ENCODE results near the gene CYP2C9. TPM values are rescaled to one million over a fixed set of nuclear protein-coding genes. Genes with fewer than 3 reads are reported as not detected.
"Not testable (repeated sequence)": the region's sequence is repeated elsewhere in the genome, so short reads cannot be mapped to it uniquely, and the experiment has no call there.

Gene CYP2C9
- total RNA-seq = not detected in 2 replicates

- DNase-seq (ENCODE audit: low read depth in 2 of 2) = no peak
Observed at GRCh38 chr10:94938383-94938782, at the start of gene CYP2C9. CYP2C9 (plus strand) TSS chr10:94938658; CDS start chr10:94938683, 25 bp downstream.

GRCh38 chr10:94889123-94889522, 49.3 kb upstream of the CYP2C9 start:
- no peak for DNase-seq (ENCODE audit: low read depth in 2 of 2)

GRCh38 chr10:94890264-94891022, 48.0 kb upstream of the CYP2C9 start:
- no peak for DNase-seq (ENCODE audit: low read depth in 2 of 2)

- not testable (repeated sequence) for DNase-seq (ENCODE audit: low read depth in 2 of 2)
Observed at GRCh38 chr10:94898414-94898813, 40.0 kb upstream of the CYP2C9 start.

- no peak for DNase-seq (ENCODE audit: low read depth in 2 of 2)
Observed at GRCh38 chr10:94902080-94902479, 36.4 kb upstream of the CYP2C9 start.

- no peak for DNase-seq (ENCODE audit: low read depth in 2 of 2)
Observed at GRCh38 chr10:94902570-94902969, 35.9 kb upstream of the CYP2C9 start.

GRCh38 chr10:94904506-94905148, 33.8 kb upstream of the CYP2C9 start:
- not testable (repeated sequence) for DNase-seq (ENCODE audit: low read depth in 2 of 2)

- DNase-seq (ENCODE audit: low read depth in 2 of 2) = no peak
Observed at GRCh38 chr10:94916423-94916822, 22.0 kb upstream of the CYP2C9 start.

- no peak for DNase-seq (ENCODE audit: low read depth in 2 of 2)
Observed at GRCh38 chr10:94936721-94937120, 1.7 kb upstream of the CYP2C9 start.

GRCh38 chr10:94943432-94944103, 5.1 kb downstream of the CYP2C9 start:
- not testable (repeated sequence) for DNase-seq (ENCODE audit: low read depth in 2 of 2)

GRCh38 chr10:94946181-94946580, 7.7 kb downstream of the CYP2C9 start:
- DNase-seq (ENCODE audit: low read depth in 2 of 2) = not testable (repeated sequence)

GRCh38 chr10:94963901-94964300, 25.4 kb downstream of the CYP2C9 start:
- peak; percentile 44 to 51 for DNase-seq (ENCODE audit: low read depth in 2 of 2)

- no peak for DNase-seq (ENCODE audit: low read depth in 2 of 2)
Observed at GRCh38 chr10:94983555-94983954, 45.1 kb downstream of the CYP2C9 start.

- no peak for DNase-seq (ENCODE audit: low read depth in 2 of 2)
Observed at GRCh38 chr10:94989192-94989591, 50.7 kb downstream of the CYP2C9 start.

GRCh38 chr10:94991243-94991888, 52.9 kb downstream of the CYP2C9 start:
- DNase-seq (ENCODE audit: low read depth in 2 of 2) = no peak

GRCh38 chr10:94992811-94993210, 54.4 kb downstream of the CYP2C9 start:
- no peak for DNase-seq (ENCODE audit: low read depth in 2 of 2)

- no peak for DNase-seq (ENCODE audit: low read depth in 2 of 2)
Observed at GRCh38 chr10:94997741-94998174, 59.3 kb downstream of the CYP2C9 start.

- no peak for DNase-seq (ENCODE audit: low read depth in 2 of 2)
Observed at GRCh38 chr10:95026461-95026860, 88.0 kb downstream of the CYP2C9 start.

- DNase-seq (ENCODE audit: low read depth in 2 of 2) = no peak
Observed at GRCh38 chr10:95031656-95032055, 93.2 kb downstream of the CYP2C9 start.

GRCh38 chr10:95034401-95034800, 95.9 kb downstream of the CYP2C9 start:
- DNase-seq (ENCODE audit: low read depth in 2 of 2) = no peak

- DNase-seq (ENCODE audit: low read depth in 2 of 2) = no peak
Observed at GRCh38 chr10:95035332-95036295, 97.2 kb downstream of the CYP2C9 start.

Measured in lung microvascular endothelial cell (primary cell).